B cell (primary cell): Measurements from ENCODE around the gene MOB3B. TPM values are rescaled to one million over a fixed set of nuclear protein-coding genes. Genes with fewer than 3 reads are reported as not detected.

ENCODE experiments used
- ATAC-seq: fragments of 200-7000 bp; cut with Tn5 transposase; one replicate; pipeline ENCODE4 v1.10.0; 2021; ENCODE audit warnings: low read depth, mild to moderate bottlenecking, moderate number of reproducible peaks, moderate library complexity
- CTCF ChIA-PET: fragments of 350-600 bp; sonication (Branson Sonifier 250); formaldehyde crosslinking; loops from one replicate; lab custom pipeline; 2021; ENCODE audit warnings: antibody characterized with exemption, inconsistent platforms; lab: Charles Lee
- POLR2A ChIA-PET: fragments of 350-600 bp; sonication (Branson Sonifier 250); formaldehyde crosslinking; loops from one replicate; lab custom pipeline; 2021; ENCODE audit warnings: antibody characterized with exemption; lab: Charles Lee
- DNase-seq: peaks from one replicate; pipeline ENCODE4 v3.0.0; 2013
- H2AFZ ChIP-seq: 2 replicates; pipeline ENCODE4 v1.6.1; 2012; ENCODE audit warnings: mild to moderate bottlenecking, low read depth, low read length; ENCODE audit not compliant: insufficient read depth, poor library complexity, severe bottlenecking
- H3K27ac ChIP-seq, 2 donors: 1 replicate in 1 of 2; 2 replicates in 1 of 2; pipeline ENCODE4 v1.5.1; 2012 to 2013; ENCODE audit warnings: low read length in 2 of 2, mild to moderate bottlenecking in 2 of 2, moderate library complexity in 1 of 2
- H3K27me3 ChIP-seq, 4 experiments: fragments of 200-600 bp in 1 of 4; sonication (generic) in 1 of 4; replicated peaks in 1 of 4; 1 replicate in 2 of 4; 2 replicates in 2 of 4; pipeline versions ENCODE4 v1.6.1 to v1.7.0; 2013 to 2016; ENCODE audit warnings: low read length in 3 of 4, mild to moderate bottlenecking in 2 of 4, mixed read lengths in 1 of 4, moderate library complexity in 1 of 4; ENCODE audit not compliant: insufficient read depth in 4 of 4, control insufficient read depth in 3 of 4; ENCODE audit errors: control extremely low read depth in 1 of 4
- H3K36me3 ChIP-seq, 2 experiments: replicated peaks in 1 of 2; 1 replicate in 1 of 2; 2 replicates in 1 of 2; pipeline versions ENCODE4 v1.6.1 to v1.7.1; 2013; ENCODE audit warnings: low read length in 1 of 2; ENCODE audit not compliant: insufficient read depth in 2 of 2, control insufficient read depth in 1 of 2; ENCODE audit errors: control extremely low read depth in 1 of 2, extremely low read depth in 1 of 2
- H3K4me1 ChIP-seq, 2 donors: fragments of 200-600 bp in 1 of 2; sonication (generic) in 1 of 2; 1 replicate in 1 of 2; 2 replicates in 1 of 2; pipeline versions ENCODE4 v1.5.1 to v1.6.1; 2013 to 2017; ENCODE audit warnings: low read length in 2 of 2; ENCODE audit not compliant: control insufficient read depth in 2 of 2, insufficient read depth in 2 of 2
- H3K4me2 ChIP-seq: replicated peaks from 2 replicates; pipeline ENCODE3; 2012; ENCODE audit warnings: mild to moderate bottlenecking, low read depth, low read length; ENCODE audit not compliant: poor library complexity, severe bottlenecking
- H3K4me3 ChIP-seq, 5 experiments: fragments of 200-600 bp in 1 of 5; sonication (generic) in 1 of 5; 1 replicate in 3 of 5; 2 replicates in 2 of 5; pipeline versions ENCODE4 v1.5.1 to v1.7.0; 2011 to 2016; ENCODE audit warnings: low read length in 4 of 5, mild to moderate bottlenecking in 4 of 5, low read depth in 2 of 5, control low read depth in 1 of 5, moderate library complexity in 1 of 5; ENCODE audit not compliant: insufficient read depth in 1 of 5; ENCODE audit errors: control extremely low read depth in 1 of 5, extremely low read depth in 1 of 5
- H3K79me2 ChIP-seq: fragments of 200-600 bp; sonication (generic); one replicate; pipeline ENCODE4 v1.6.0; 2016; ENCODE audit warnings: low read length; ENCODE audit not compliant: control insufficient read depth, insufficient read depth
- H3K9ac ChIP-seq: fragments of 200-600 bp; sonication (generic); 2 replicates; pipeline ENCODE4 v1.6.1; 2017; ENCODE audit warnings: mild to moderate bottlenecking, low read length, moderate library complexity
- H3K9me3 ChIP-seq, 3 donors: one replicate each; pipeline versions ENCODE4 v1.6.1 to v1.7.1; 2013; ENCODE audit warnings: low read length in 2 of 3; ENCODE audit not compliant: control insufficient read depth in 2 of 3, insufficient read depth in 1 of 3; ENCODE audit errors: control extremely low read depth in 1 of 3
- H4K20me1 ChIP-seq: 2 replicates; pipeline ENCODE4 v1.6.0; 2012; ENCODE audit warnings: mild to moderate bottlenecking, low read length; ENCODE audit not compliant: insufficient read depth, control insufficient read depth, poor library complexity, severe bottlenecking
- H3K27ac Mint-ChIP-seq: one replicate; pipeline ENCODE4 v1.8.0; 2021; ENCODE audit warnings: mixed read lengths
- H3K27me3 Mint-ChIP-seq: one replicate; pipeline ENCODE4 v1.8.0; 2021; ENCODE audit warnings: mixed read lengths
- H3K4me1 Mint-ChIP-seq: one replicate; pipeline ENCODE4 v1.8.0; 2021; ENCODE audit warnings: mixed read lengths
- H3K4me3 Mint-ChIP-seq: one replicate; pipeline ENCODE4 v1.8.0; 2021; ENCODE audit warnings: mixed read lengths
- H3K9me3 Mint-ChIP-seq: one replicate; pipeline ENCODE4 v1.8.0; 2022; ENCODE audit warnings: mixed read lengths; ENCODE audit not compliant: insufficient read depth
- EZH2 ChIP-seq: IDR thresholded peaks from 2 replicates; pipeline ENCODE4 v1.6.1; 2012; ENCODE audit warnings: borderline replicate concordance, low read depth, mild to moderate bottlenecking, moderate library complexity, low read length; ENCODE audit not compliant: insufficient read depth, poor library complexity, severe bottlenecking
- WGBS: methylation state at CpG from one replicate; pipeline ENCODE4 v1.1.5; 2013; ENCODE audit warnings: missing lambda C conversion rate; ENCODE audit not compliant: insufficient coverage; 5-methylcytosine and 5-hydroxymethylcytosine counted together
- intact Hi-C: fragments of 100-400 bp; cut with micrococcal nuclease; formaldehyde crosslinking; loops from one replicate; pipeline ENCODE4 v1.10.0; 2022
- polyA plus RNA-seq: library from polyadenylated mRNA; depleted of rRNA; stranded (reverse); fragments of >200 nt; gene quantifications from 2 replicates; pipeline ENCODE4 v1.2.3, GENCODE V29; 2012
- total RNA-seq, 2 donors: library from RNA; stranded (reverse); fragments of 120-200 nt in 1 of 2; gene quantifications; 1 replicate in 1 of 2; 2 replicates in 1 of 2; pipeline versions ENCODE4 v1.2.3 to v1.2.4, GENCODE V29; 2013 to 2022
- TF ChIP-seq, protein P1 (sequence below): fragments of 200-600 bp; IDR thresholded peaks from one replicate; pipeline ENCODE4 v1.8.0; 2022; ENCODE audit warnings: antibody characterized with exemption, mild to moderate bottlenecking

The MOB3B gene
- total and polyA plus RNA-seq, 2 donors (not counting 1 experiment from before 2014, with no cell fraction given) = 7.3 to 7.9 TPM

DNA sequence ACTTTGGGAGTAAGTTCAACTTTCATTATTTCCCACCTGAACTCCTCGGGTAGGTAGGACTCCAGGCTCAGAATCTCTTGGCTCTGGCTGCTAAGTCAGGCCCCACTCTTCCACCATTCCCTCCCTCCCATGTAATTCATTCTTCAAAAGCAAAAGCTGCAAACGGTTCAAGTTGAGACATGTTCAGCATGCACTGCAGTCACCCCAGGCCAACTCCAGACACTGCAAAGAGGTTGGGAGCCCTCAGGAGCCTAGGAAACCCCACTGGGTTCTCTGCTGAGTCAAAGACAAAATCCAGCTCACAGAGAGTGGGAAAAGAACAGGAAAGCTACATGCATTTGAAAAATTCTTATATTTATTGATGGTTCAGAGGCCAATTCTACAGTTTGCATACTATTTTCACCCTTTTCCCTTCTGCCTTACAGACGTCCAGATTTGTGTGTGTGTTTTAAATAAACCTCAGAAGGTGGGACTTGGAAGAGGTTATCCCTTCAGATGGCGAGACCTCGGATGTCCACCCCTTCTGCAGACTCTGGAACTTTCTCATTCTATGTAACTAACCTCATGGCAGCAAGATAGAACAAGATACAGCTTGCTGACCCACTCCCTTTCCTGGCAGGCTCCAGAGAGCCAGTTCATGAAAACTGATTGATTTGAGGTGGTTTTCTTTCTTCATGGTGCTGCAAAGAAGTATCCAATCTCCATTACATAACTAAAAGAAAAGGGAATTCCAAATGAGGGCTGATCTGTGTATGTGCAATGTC lies 167.0 kb downstream of the MOB3B start:
- Histone ChIP-seq H3K4me1 (peaks cover 24 to 28% of the 10 kb centered on the region in 2 donors), H3K4me3 (no peak overlapping the region), H2AFZ (no peak overlapping the region), H3K9me3 (no peaks in the 10 kb centered on the region), H3K27me3 (no peaks in the 10 kb centered on the region), H3K9ac (no peak overlapping the region), H3K79me2 (peaks cover 47% of the 10 kb centered on the region), H4K20me1 (peaks cover 16% of the 10 kb centered on the region), H3K36me3 (peaks cover 1 to 16% of the 10 kb centered on the region in 2 experiments), H3K4me2 (no peak overlapping the region), H3K27ac (no peak overlapping the region)
- no peaks in the 10 kb centered on the region for H3K9me3 Mint-ChIP-seq
- DNase-seq = no peak
- ATAC-seq = no peak
- ChIA-PET CTCF (interaction anchor here (1.1 to 2.5 kb wide), 2 partner anchors 29 to 161 kb away, joined by 3 to 7 read pairs; no protein-coding TSS in a partner anchor), POLR2A (interaction anchor here (0.7 kb wide), 1 partner anchor 239 kb away, joined by 4 read pairs; no protein-coding TSS in a partner anchor)
- intact Hi-C loops = no loop called here
- no peaks in the 10 kb centered on the region for H3K27me3 Mint-ChIP-seq
- no peak overlapping the region for H3K27ac Mint-ChIP-seq
- TF ChIP-seq, protein P1, sequence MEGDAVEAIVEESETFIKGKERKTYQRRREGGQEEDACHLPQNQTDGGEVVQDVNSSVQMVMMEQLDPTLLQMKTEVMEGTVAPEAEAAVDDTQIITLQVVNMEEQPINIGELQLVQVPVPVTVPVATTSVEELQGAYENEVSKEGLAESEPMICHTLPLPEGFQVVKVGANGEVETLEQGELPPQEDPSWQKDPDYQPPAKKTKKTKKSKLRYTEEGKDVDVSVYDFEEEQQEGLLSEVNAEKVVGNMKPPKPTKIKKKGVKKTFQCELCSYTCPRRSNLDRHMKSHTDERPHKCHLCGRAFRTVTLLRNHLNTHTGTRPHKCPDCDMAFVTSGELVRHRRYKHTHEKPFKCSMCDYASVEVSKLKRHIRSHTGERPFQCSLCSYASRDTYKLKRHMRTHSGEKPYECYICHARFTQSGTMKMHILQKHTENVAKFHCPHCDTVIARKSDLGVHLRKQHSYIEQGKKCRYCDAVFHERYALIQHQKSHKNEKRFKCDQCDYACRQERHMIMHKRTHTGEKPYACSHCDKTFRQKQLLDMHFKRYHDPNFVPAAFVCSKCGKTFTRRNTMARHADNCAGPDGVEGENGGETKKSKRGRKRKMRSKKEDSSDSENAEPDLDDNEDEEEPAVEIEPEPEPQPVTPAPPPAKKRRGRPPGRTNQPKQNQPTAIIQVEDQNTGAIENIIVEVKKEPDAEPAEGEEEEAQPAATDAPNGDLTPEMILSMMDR = no peak
- TF ChIP-seq EZH2 = no peak
- H3K4me1 Mint-ChIP-seq = peaks cover 27% of the 10 kb centered on the region
- 100% methylated on average over 2 of the region's 5 CpGs for WGBS
- no peak overlapping the region for H3K4me3 Mint-ChIP-seq

DNA sequence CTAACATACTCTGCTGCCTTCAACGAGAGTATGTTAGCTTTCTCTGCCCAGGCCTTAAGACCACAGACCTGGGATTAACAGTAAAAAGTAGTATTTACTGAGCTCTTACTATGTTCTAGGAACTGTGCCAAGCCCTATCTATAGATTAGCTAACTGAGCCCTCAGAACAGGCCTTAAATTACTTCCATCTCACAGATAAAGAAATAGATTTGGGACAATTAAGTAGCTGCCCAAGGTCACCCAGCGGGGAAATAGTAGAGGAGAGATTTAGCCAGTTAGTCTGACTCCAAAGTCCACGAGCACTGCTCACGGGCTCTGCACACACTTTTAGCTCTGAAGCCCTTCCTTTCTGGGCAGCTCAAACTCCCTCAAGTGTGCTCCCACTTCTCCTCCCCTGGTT lies 168.1 kb downstream of the MOB3B start:
- H3K4me1 Mint-ChIP-seq = peaks cover 20% of the 10 kb centered on the region
- H3K27ac Mint-ChIP-seq = no peak overlapping the region
- Histone ChIP-seq H2AFZ (no peak overlapping the region), H3K27me3 (no peaks in the 10 kb centered on the region), H3K9me3 (no peaks in the 10 kb centered on the region), H3K27ac (no peak overlapping the region), H3K79me2 (peaks cover 39% of the 10 kb centered on the region), H3K4me2 (no peak overlapping the region), H3K4me3 (no peak overlapping the region), H3K4me1 (peaks cover 15 to 17% of the 10 kb centered on the region in 2 donors), H3K9ac (no peak overlapping the region), H3K36me3 (peaks cover 1 to 21% of the 10 kb centered on the region in 2 experiments), H4K20me1 (peaks cover 10% of the 10 kb centered on the region)
- DNase-seq (no peak), ATAC-seq (no peak)
- ChIA-PET CTCF (interaction anchor here (0.9 to 2.5 kb wide), 2 partner anchors 28 to 124 kb away, joined by 3 to 7 read pairs; no protein-coding TSS in a partner anchor), POLR2A (no interaction called here)
- H3K9me3 Mint-ChIP-seq = no peaks in the 10 kb centered on the region
- TF ChIP-seq, protein P1 = no peak
- no peak for TF ChIP-seq EZH2
- no peak overlapping the region for H3K4me3 Mint-ChIP-seq
- 100% methylated on average over 2 of the region's 4 CpGs for WGBS
- no peaks in the 10 kb centered on the region for H3K27me3 Mint-ChIP-seq
- intact Hi-C loops = no loop called here
